Measurements from ENCODE around the gene HEG1. TPM values are rescaled to one million over a fixed set of nuclear protein-coding genes. Genes with fewer than 3 reads are reported as not detected.

HEG1 gene
- total RNA-seq, 1 experiment from 2014 or later = 57.9 TPM

GRCh38 chr3:124995460-124995994 is 60.3 kb downstream of the HEG1 start:
- Histone ChIP-seq H3K27ac (ENCODE audit: low read length) (0 out of 2 replicates have a peak overlapping the region, but pooled peaks have one; percentile 16), H3K79me2 (ENCODE audit: low read length) (peaks cover 18% of the 10 kb centered on the region), H3K36me3 (ENCODE audit: insufficient read depth, low read length) (peaks cover 83% of the 10 kb centered on the region), H3K27me3 (ENCODE audit: low read length) (no peaks in the 10 kb centered on the region), H3K4me2 (ENCODE audit: low read depth, low read length, poor library complexity, severe bottlenecking) (no peak overlapping the region), H3K9me2 (replicated peaks; ENCODE audit: insufficient read depth, low read length) (no peaks in the 10 kb centered on the region), H3K9me3 (ENCODE audit: low read length) (no peaks in the 10 kb centered on the region), H2AFZ (ENCODE audit: low read length) (no peak overlapping the region), H3K4me3 (ENCODE audit: low read length) (no peak overlapping the region), H3K4me1 (ENCODE audit: low read length) (peaks cover 7% of the 10 kb centered on the region), H4K20me1 (ENCODE audit: insufficient read depth, low read depth, low read length) (no peaks in the 10 kb centered on the region), H3K9ac (ENCODE audit: low read length) (no peak overlapping the region)
- DNase-seq = peak; percentile 76

GRCh38 chr3:124993466-124993865 is 62.3 kb downstream of the HEG1 start:
- no peak for DNase-seq
- no peaks in the 10 kb centered on the region for H3K27me3 ChIP-seq (ENCODE audit: low read length)
- no peaks in the 10 kb centered on the region for H4K20me1 ChIP-seq (ENCODE audit: insufficient read depth, low read depth, low read length)
- H3K9me3 ChIP-seq (ENCODE audit: low read length) = no peaks in the 10 kb centered on the region
- H3K27ac ChIP-seq (ENCODE audit: low read length) = no peak overlapping the region
- H3K4me2 ChIP-seq (ENCODE audit: low read depth, low read length, poor library complexity, severe bottlenecking) = no peak overlapping the region
- H3K36me3 ChIP-seq (ENCODE audit: insufficient read depth, low read length) = peaks cover 82% of the 10 kb centered on the region
- no peak overlapping the region for H3K4me3 ChIP-seq (ENCODE audit: low read length)
- H2AFZ ChIP-seq (ENCODE audit: low read length) = no peak overlapping the region
- no peak overlapping the region for H3K9ac ChIP-seq (ENCODE audit: low read length)
- no peaks in the 10 kb centered on the region for H3K9me2 ChIP-seq (replicated peaks; ENCODE audit: insufficient read depth, low read length)
- peaks cover 18% of the 10 kb centered on the region for H3K79me2 ChIP-seq (ENCODE audit: low read length)
- peaks cover 7% of the 10 kb centered on the region; the same call in 1 of the 2 replicates for H3K4me1 ChIP-seq (ENCODE audit: low read length)

- Histone ChIP-seq H4K20me1 (ENCODE audit: insufficient read depth, low read depth, low read length) (no peaks in the 10 kb centered on the region), H3K27ac (ENCODE audit: low read length) (no peak overlapping the region), H3K4me3 (ENCODE audit: low read length) (no peak overlapping the region), H3K36me3 (ENCODE audit: insufficient read depth, low read length) (peaks cover 75% of the 10 kb centered on the region), H3K4me1 (ENCODE audit: low read length) (peaks cover 7% of the 10 kb centered on the region; the same call in 1 of the 2 replicates), H3K9me3 (ENCODE audit: low read length) (no peaks in the 10 kb centered on the region), H3K79me2 (ENCODE audit: low read length) (peaks cover 15% of the 10 kb centered on the region), H3K27me3 (ENCODE audit: low read length) (no peaks in the 10 kb centered on the region), H3K9ac (ENCODE audit: low read length) (no peak overlapping the region), H3K9me2 (replicated peaks; ENCODE audit: insufficient read depth, low read length) (no peaks in the 10 kb centered on the region), H2AFZ (ENCODE audit: low read length) (no peak overlapping the region), H3K4me2 (ENCODE audit: low read depth, low read length, poor library complexity, severe bottlenecking) (no peak overlapping the region)
- no peak for DNase-seq
Observed at GRCh38 chr3:124992041-124992440, 63.8 kb downstream of the HEG1 start.

- Histone ChIP-seq H3K4me2 (ENCODE audit: low read depth, low read length, poor library complexity, severe bottlenecking) (no peak overlapping the region), H2AFZ (ENCODE audit: low read length) (no peak overlapping the region), H3K27ac (ENCODE audit: low read length) (no peak overlapping the region), H3K9me2 (replicated peaks; ENCODE audit: insufficient read depth, low read length) (no peaks in the 10 kb centered on the region), H3K79me2 (ENCODE audit: low read length) (peaks cover 3% of the 10 kb centered on the region; the same call in 1 of the 2 replicates), H4K20me1 (ENCODE audit: insufficient read depth, low read depth, low read length) (no peaks in the 10 kb centered on the region), H3K4me3 (ENCODE audit: low read length) (no peak overlapping the region), H3K9me3 (ENCODE audit: low read length) (no peaks in the 10 kb centered on the region), H3K27me3 (ENCODE audit: low read length) (no peaks in the 10 kb centered on the region), H3K9ac (ENCODE audit: low read length) (no peak overlapping the region), H3K36me3 (ENCODE audit: insufficient read depth, low read length) (peaks cover 61% of the 10 kb centered on the region), H3K4me1 (ENCODE audit: low read length) (no peaks in the 10 kb centered on the region; the same call in 1 of the 2 replicates)
- DNase-seq = no peak
Observed at GRCh38 chr3:124986192-124987143, 69.3 kb downstream of the HEG1 start.

DNA sequence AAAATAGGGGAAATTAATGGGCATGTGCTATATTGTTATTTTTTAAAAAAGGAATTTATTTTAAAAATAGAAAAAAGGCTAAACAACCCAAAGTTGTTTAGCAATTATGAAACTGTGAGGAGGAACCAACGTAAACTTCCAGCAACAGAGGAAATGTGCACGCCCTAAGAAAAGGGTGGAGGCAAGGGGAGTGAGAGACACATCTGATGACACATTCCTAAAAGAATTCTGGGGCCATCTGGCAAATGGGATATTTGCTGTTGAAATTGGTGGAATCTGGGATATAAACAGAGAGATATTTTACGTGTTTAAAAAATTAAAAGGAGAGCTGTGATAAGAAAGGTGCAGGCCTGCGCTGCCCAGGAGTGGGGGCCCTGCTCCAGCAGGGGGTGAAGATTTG is 70.4 kb downstream of the HEG1 start:
- no peaks in the 10 kb centered on the region for H3K9me2 ChIP-seq (replicated peaks; ENCODE audit: insufficient read depth, low read length)
- no peak overlapping the region for H3K4me2 ChIP-seq (ENCODE audit: low read depth, low read length, poor library complexity, severe bottlenecking)
- H3K9me3 ChIP-seq (ENCODE audit: low read length) = no peaks in the 10 kb centered on the region
- H3K9ac ChIP-seq (ENCODE audit: low read length) = no peak overlapping the region
- H3K36me3 ChIP-seq (ENCODE audit: insufficient read depth, low read length) = peaks cover 60% of the 10 kb centered on the region
- H3K79me2 ChIP-seq (ENCODE audit: low read length) = peaks cover 3% of the 10 kb centered on the region; the same call in 1 of the 2 replicates
- no peak overlapping the region for H3K4me3 ChIP-seq (ENCODE audit: low read length)
- no peak overlapping the region for H2AFZ ChIP-seq (ENCODE audit: low read length)
- H3K27me3 ChIP-seq (ENCODE audit: low read length) = no peaks in the 10 kb centered on the region
- no peaks in the 10 kb centered on the region for H4K20me1 ChIP-seq (ENCODE audit: insufficient read depth, low read depth, low read length)
- no peak for DNase-seq
- H3K4me1 ChIP-seq (ENCODE audit: low read length) = no peaks in the 10 kb centered on the region; the same call in 1 of the 2 replicates
- H3K27ac ChIP-seq (ENCODE audit: low read length) = no peak overlapping the region

GRCh38 chr3:124984754-124985153 is 71.0 kb downstream of the HEG1 start:
- Histone ChIP-seq H3K9me2 (replicated peaks; ENCODE audit: insufficient read depth, low read length) (no peaks in the 10 kb centered on the region), H3K9me3 (ENCODE audit: low read length) (no peaks in the 10 kb centered on the region), H3K27me3 (ENCODE audit: low read length) (no peaks in the 10 kb centered on the region), H3K4me3 (ENCODE audit: low read length) (no peak overlapping the region), H2AFZ (ENCODE audit: low read length) (no peak overlapping the region), H3K4me1 (ENCODE audit: low read length) (no peaks in the 10 kb centered on the region; the same call in 1 of the 2 replicates), H3K4me2 (ENCODE audit: low read depth, low read length, poor library complexity, severe bottlenecking) (no peak overlapping the region), H3K79me2 (ENCODE audit: low read length) (peaks cover 3% of the 10 kb centered on the region; the same call in 1 of the 2 replicates), H4K20me1 (ENCODE audit: insufficient read depth, low read depth, low read length) (no peaks in the 10 kb centered on the region), H3K27ac (ENCODE audit: low read length) (no peak overlapping the region), H3K36me3 (ENCODE audit: insufficient read depth, low read length) (peaks cover 58% of the 10 kb centered on the region), H3K9ac (ENCODE audit: low read length) (no peak overlapping the region)
- DNase-seq = no peak

GRCh38 chr3:124982855-124983254 is 72.9 kb downstream of the HEG1 start:
- H3K79me2 ChIP-seq (ENCODE audit: low read length) = peaks cover 3% of the 10 kb centered on the region; the same call in 1 of the 2 replicates

GRCh38 chr3:124981472-124981871 is 74.3 kb downstream of the HEG1 start:
- H3K9me3 ChIP-seq (ENCODE audit: low read length) = no peaks in the 10 kb centered on the region
- no peak for DNase-seq

More at GRCh38 chr3:124982855-124983254, 72.9 kb downstream of the HEG1 start:
- Histone ChIP-seq H4K20me1 (ENCODE audit: insufficient read depth, low read depth, low read length) (no peaks in the 10 kb centered on the region), H3K36me3 (ENCODE audit: insufficient read depth, low read length) (peaks cover 53% of the 10 kb centered on the region), H3K9ac (ENCODE audit: low read length) (no peak overlapping the region), H2AFZ (ENCODE audit: low read length) (no peak overlapping the region), H3K9me2 (replicated peaks; ENCODE audit: insufficient read depth, low read length) (no peaks in the 10 kb centered on the region), H3K27me3 (ENCODE audit: low read length) (no peaks in the 10 kb centered on the region), H3K4me2 (ENCODE audit: low read depth, low read length, poor library complexity, severe bottlenecking) (no peak overlapping the region), H3K27ac (ENCODE audit: low read length) (no peak overlapping the region), H3K9me3 (ENCODE audit: low read length) (no peaks in the 10 kb centered on the region), H3K4me1 (ENCODE audit: low read length) (no peaks in the 10 kb centered on the region; the same call in 1 of the 2 replicates), H3K4me3 (ENCODE audit: low read length) (no peak overlapping the region)
- no peak for DNase-seq

More at GRCh38 chr3:124981472-124981871, 74.3 kb downstream of the HEG1 start:
- Histone ChIP-seq H3K27me3 (ENCODE audit: low read length) (no peaks in the 10 kb centered on the region), H3K27ac (ENCODE audit: low read length) (no peak overlapping the region), H3K4me3 (ENCODE audit: low read length) (no peak overlapping the region), H3K4me2 (ENCODE audit: low read depth, low read length, poor library complexity, severe bottlenecking) (no peak overlapping the region), H2AFZ (ENCODE audit: low read length) (no peak overlapping the region), H3K4me1 (ENCODE audit: low read length) (no peaks in the 10 kb centered on the region; the same call in 1 of the 2 replicates), H3K79me2 (ENCODE audit: low read length) (peaks cover 3% of the 10 kb centered on the region; the same call in 1 of the 2 replicates), H3K9ac (ENCODE audit: low read length) (no peak overlapping the region), H4K20me1 (ENCODE audit: insufficient read depth, low read depth, low read length) (no peaks in the 10 kb centered on the region), H3K36me3 (ENCODE audit: insufficient read depth, low read length) (peaks cover 62% of the 10 kb centered on the region), H3K9me2 (replicated peaks; ENCODE audit: insufficient read depth, low read length) (no peaks in the 10 kb centered on the region)
